ENCODE results near the gene TUBB4B.
A peak's percentile ranks its signal among the peaks of the same experiment; 100 is the strongest.

The TUBB4B gene

GRCh38 chr9:137194909-137195308 lies 46.2 kb upstream of the TUBB4B start:
- TF ChIP-seq CTCF (IDR thresholded peaks at IDR 0.05; ENCODE audit: low read length, missing control alignments): no peak
- H3K4me3 ChIP-seq (replicated peaks; ENCODE audit: low read depth, low read length): no peak overlapping the region
- no peak for DNase-seq (ENCODE audit: low read depth)

- no peak overlapping the region for H3K4me3 ChIP-seq (replicated peaks; ENCODE audit: low read depth, low read length)
- DNase-seq (ENCODE audit: low read depth): no peak
- no peak for TF ChIP-seq CTCF (IDR thresholded peaks at IDR 0.05; ENCODE audit: low read length, missing control alignments)
Observed at GRCh38 chr9:137195525-137196220, 45.4 kb upstream of the TUBB4B start.

- TF ChIP-seq CTCF (IDR thresholded peaks at IDR 0.05; ENCODE audit: low read length, missing control alignments): no peak
- DNase-seq (ENCODE audit: low read depth): no peak
- no peak overlapping the region for H3K4me3 ChIP-seq (replicated peaks; ENCODE audit: low read depth, low read length)
Observed at GRCh38 chr9:137198051-137198901, 42.8 kb upstream of the TUBB4B start.

- peak overlapping the region; percentile 46 for H3K4me3 ChIP-seq (replicated peaks; ENCODE audit: low read depth, low read length)
- DNase-seq (ENCODE audit: low read depth): no peak
- TF ChIP-seq CTCF (IDR thresholded peaks at IDR 0.05; ENCODE audit: low read length, missing control alignments): no peak
Observed at GRCh38 chr9:137198902-137199283, 42.2 kb upstream of the TUBB4B start.

GRCh38 chr9:137199411-137200121 lies 41.5 kb upstream of the TUBB4B start:
- no peak for TF ChIP-seq CTCF (IDR thresholded peaks at IDR 0.05; ENCODE audit: low read length, missing control alignments)
- peak overlapping the region; percentile 46 for H3K4me3 ChIP-seq (replicated peaks; ENCODE audit: low read depth, low read length)
- peak; percentile 25 for DNase-seq (ENCODE audit: low read depth)

- no peak for TF ChIP-seq CTCF (IDR thresholded peaks at IDR 0.05; ENCODE audit: low read length, missing control alignments)
- DNase-seq (ENCODE audit: low read depth): peak; percentile 99
- peak within 1 kb of the TSS; percentile 69 for H3K4me3 ChIP-seq (replicated peaks; ENCODE audit: low read depth, low read length)
Observed at GRCh38 chr9:137200311-137201204, 40.5 kb upstream of the TUBB4B start, which contains the start of gene TPRN. TSS of gene TPRN (minus strand) at chr9:137200741. CDS start at chr9:137200711, 30 bp downstream.

Data from fibroblast of pulmonary artery (primary cell).